GM12878 (cell line): ENCODE measurements around the gene UHRF2.

Experiments used
- CBX5 ChIP-seq: sonication (generic); IDR thresholded peaks from 2 replicates; pipeline ENCODE4 v1.6.1; 2016; ENCODE audit warnings: low read depth, moderate library complexity, mild to moderate bottlenecking, inconsistent platforms
- CHD2 ChIP-seq: IDR thresholded peaks from 2 replicates; pipeline ENCODE4 v1.6.1; 2011; ENCODE audit warnings: low read depth, low read length, improper control_type of control experiment, borderline replicate concordance
- CREB1 ChIP-seq: IDR thresholded peaks from 2 replicates; pipeline ENCODE4 v1.6.1; 2012; ENCODE audit warnings: low read depth, mild to moderate bottlenecking, inconsistent platforms
- EZH2 ChIP-seq: IDR thresholded peaks from 2 replicates; pipeline ENCODE4 v1.6.1; 2012; ENCODE audit warnings: low read depth, mild to moderate bottlenecking, control low read depth, inconsistent platforms, low read length, borderline replicate concordance; ENCODE audit not compliant: control insufficient read depth
- MYC ChIP-seq: IDR thresholded peaks from 2 replicates; pipeline ENCODE4 v1.6.1; 2011; ENCODE audit warnings: mild to moderate bottlenecking, low read length, moderate library complexity, inconsistent platforms; ENCODE audit not compliant: insufficient read depth, insufficient replicate concordance, insufficient read length, severe bottlenecking
- POLR2A ChIP-seq: IDR thresholded peaks from 2 replicates; pipeline ENCODE4 v1.6.1; 2011; ENCODE audit warnings: low read depth, mild to moderate bottlenecking, low read length
- POLR2AphosphoS5 ChIP-seq: IDR thresholded peaks from 2 replicates; pipeline ENCODE4 v1.6.1; 2011; ENCODE audit warnings: mild to moderate bottlenecking, low read length, inconsistent platforms
- SRF ChIP-seq, 2 experiments: IDR thresholded peaks; 2 replicates each; pipeline ENCODE4 v1.6.1; 2011; ENCODE audit warnings: low read depth in 2 of 2, low read length in 2 of 2, mild to moderate bottlenecking in 1 of 2, moderate library complexity in 1 of 2
- YY1 ChIP-seq: IDR thresholded peaks from 2 replicates; pipeline ENCODE4 v1.6.1; 2011; ENCODE audit warnings: low read depth, mild to moderate bottlenecking, low read length
- TF ChIP-seq, protein P1 (sequence below): IDR thresholded peaks from 2 replicates; pipeline ENCODE4 v1.6.1; 2011; ENCODE audit warnings: low read depth, low read length, improper control_type of control experiment, borderline replicate concordance
- TF ChIP-seq, protein P2 (sequence below), 3 experiments: IDR thresholded peaks in 2 of 3; conservative IDR thresholded peaks in 1 of 3; 2 replicates each; pipeline ENCODE4 v1.5.1; 2011; ENCODE audit warnings: low read depth in 3 of 3, low read length in 3 of 3, mild to moderate bottlenecking in 3 of 3, control low read depth in 2 of 3, moderate library complexity in 2 of 3, inconsistent platforms in 1 of 3, mixed read lengths in 1 of 3; ENCODE audit not compliant: control insufficient read depth in 2 of 3, insufficient read depth in 1 of 3; ENCODE audit errors: extremely low read depth in 1 of 3
- TF ChIP-seq, protein P3 (sequence below): IDR thresholded peaks from 2 replicates; pipeline ENCODE4 v1.6.1; 2012; ENCODE audit warnings: mild to moderate bottlenecking, low read depth, low read length

DNA sequence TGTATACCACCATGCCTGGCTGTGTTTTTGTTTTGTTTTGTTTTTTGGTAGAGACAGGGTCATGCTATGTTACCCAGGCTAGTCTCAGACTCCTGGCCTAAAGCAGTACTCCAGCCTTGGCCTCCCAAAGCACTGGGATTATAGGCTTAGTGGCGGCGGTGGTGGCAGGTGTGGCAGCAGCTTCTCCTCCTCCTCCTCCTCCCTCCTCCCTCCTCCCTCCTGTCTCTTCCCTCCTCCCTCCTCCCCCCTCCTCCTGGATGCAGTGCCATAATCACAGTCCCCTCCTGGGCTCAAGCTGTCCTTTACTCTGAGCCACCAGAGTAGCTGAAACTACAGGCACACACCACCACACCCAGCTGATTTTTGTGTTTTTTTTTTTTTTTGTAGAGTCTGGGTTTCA is 71.2 kb downstream of the UHRF2 start:
- TF ChIP-seq, protein P1, sequence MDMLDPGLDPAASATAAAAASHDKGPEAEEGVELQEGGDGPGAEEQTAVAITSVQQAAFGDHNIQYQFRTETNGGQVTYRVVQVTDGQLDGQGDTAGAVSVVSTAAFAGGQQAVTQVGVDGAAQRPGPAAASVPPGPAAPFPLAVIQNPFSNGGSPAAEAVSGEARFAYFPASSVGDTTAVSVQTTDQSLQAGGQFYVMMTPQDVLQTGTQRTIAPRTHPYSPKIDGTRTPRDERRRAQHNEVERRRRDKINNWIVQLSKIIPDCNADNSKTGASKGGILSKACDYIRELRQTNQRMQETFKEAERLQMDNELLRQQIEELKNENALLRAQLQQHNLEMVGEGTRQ, result no peak
- TF ChIP-seq CHD2 (no peak), POLR2AphosphoS5 (no peak), POLR2A (no peak), YY1 (no peak), SRF (IDR thresholded peaks at IDR 0.05; ENCODE audit: low read depth in 2 of 2, low read length in 2 of 2) (no peak), EZH2 (no peak), CBX5 (no peak), MYC (no peak), CREB1 (no peak)
- TF ChIP-seq, protein P2, sequence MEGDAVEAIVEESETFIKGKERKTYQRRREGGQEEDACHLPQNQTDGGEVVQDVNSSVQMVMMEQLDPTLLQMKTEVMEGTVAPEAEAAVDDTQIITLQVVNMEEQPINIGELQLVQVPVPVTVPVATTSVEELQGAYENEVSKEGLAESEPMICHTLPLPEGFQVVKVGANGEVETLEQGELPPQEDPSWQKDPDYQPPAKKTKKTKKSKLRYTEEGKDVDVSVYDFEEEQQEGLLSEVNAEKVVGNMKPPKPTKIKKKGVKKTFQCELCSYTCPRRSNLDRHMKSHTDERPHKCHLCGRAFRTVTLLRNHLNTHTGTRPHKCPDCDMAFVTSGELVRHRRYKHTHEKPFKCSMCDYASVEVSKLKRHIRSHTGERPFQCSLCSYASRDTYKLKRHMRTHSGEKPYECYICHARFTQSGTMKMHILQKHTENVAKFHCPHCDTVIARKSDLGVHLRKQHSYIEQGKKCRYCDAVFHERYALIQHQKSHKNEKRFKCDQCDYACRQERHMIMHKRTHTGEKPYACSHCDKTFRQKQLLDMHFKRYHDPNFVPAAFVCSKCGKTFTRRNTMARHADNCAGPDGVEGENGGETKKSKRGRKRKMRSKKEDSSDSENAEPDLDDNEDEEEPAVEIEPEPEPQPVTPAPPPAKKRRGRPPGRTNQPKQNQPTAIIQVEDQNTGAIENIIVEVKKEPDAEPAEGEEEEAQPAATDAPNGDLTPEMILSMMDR (IDR thresholded peaks at IDR 0.05 in 2 of 3, conservative IDR thresholded peaks at IDR 0.05 in 1 of 3; ENCODE audit: control insufficient read depth in 2 of 3, extremely low read depth in 1 of 3, insufficient read depth in 1 of 3, low read depth in 3 of 3, low read length in 3 of 3), result no peak
- TF ChIP-seq, protein P3, sequence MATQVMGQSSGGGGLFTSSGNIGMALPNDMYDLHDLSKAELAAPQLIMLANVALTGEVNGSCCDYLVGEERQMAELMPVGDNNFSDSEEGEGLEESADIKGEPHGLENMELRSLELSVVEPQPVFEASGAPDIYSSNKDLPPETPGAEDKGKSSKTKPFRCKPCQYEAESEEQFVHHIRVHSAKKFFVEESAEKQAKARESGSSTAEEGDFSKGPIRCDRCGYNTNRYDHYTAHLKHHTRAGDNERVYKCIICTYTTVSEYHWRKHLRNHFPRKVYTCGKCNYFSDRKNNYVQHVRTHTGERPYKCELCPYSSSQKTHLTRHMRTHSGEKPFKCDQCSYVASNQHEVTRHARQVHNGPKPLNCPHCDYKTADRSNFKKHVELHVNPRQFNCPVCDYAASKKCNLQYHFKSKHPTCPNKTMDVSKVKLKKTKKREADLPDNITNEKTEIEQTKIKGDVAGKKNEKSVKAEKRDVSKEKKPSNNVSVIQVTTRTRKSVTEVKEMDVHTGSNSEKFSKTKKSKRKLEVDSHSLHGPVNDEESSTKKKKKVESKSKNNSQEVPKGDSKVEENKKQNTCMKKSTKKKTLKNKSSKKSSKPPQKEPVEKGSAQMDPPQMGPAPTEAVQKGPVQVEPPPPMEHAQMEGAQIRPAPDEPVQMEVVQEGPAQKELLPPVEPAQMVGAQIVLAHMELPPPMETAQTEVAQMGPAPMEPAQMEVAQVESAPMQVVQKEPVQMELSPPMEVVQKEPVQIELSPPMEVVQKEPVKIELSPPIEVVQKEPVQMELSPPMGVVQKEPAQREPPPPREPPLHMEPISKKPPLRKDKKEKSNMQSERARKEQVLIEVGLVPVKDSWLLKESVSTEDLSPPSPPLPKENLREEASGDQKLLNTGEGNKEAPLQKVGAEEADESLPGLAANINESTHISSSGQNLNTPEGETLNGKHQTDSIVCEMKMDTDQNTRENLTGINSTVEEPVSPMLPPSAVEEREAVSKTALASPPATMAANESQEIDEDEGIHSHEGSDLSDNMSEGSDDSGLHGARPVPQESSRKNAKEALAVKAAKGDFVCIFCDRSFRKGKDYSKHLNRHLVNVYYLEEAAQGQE, result no peak
